Keratinocyte (primary cell): ENCODE results near the gene SMAD7. TPM values are rescaled to one million over a fixed set of nuclear protein-coding genes. Genes with fewer than 3 reads are reported as not detected.

Experiments used
- DNase-seq: peaks from one replicate; pipeline ENCODE4 v3.0.0-alpha.2; 2011; ENCODE audit warnings: low read depth, missing footprints, low spot score
- FAIRE-seq: peaks from 2 replicates; lab custom pipeline; 2011; peaks lifted over from hg19 to GRCh38; lab: Jason Lieb, UNC
- H2AFZ ChIP-seq: 2 replicates; pipeline ENCODE4 v1.6.0; 2012; ENCODE audit warnings: low read length, control low read depth, inconsistent platforms; ENCODE audit not compliant: control insufficient read depth
- H3K27ac ChIP-seq: 2 replicates; pipeline ENCODE4 v1.5.1; 2011; ENCODE audit warnings: low read length; ENCODE audit not compliant: control insufficient read depth, insufficient read depth
- H3K27me3 ChIP-seq: 3 replicates; pipeline ENCODE4 v1.6.0; 2011; ENCODE audit warnings: low read length; ENCODE audit not compliant: control insufficient read depth, insufficient read depth; ENCODE audit errors: extremely low read depth
- H3K36me3 ChIP-seq, 2 experiments: 2 replicates in 1 of 2; 3 replicates in 1 of 2; pipeline ENCODE4 v1.5.1; 2011; ENCODE audit warnings: low read length in 2 of 2, mild to moderate bottlenecking in 1 of 2; ENCODE audit not compliant: control insufficient read depth in 2 of 2, insufficient read depth in 2 of 2; ENCODE audit errors: extremely low read depth in 1 of 2
- H3K4me1 ChIP-seq: 3 replicates; pipeline ENCODE4 v1.5.1; 2011; ENCODE audit warnings: low read length; ENCODE audit not compliant: control insufficient read depth, insufficient read depth; ENCODE audit errors: extremely low read depth
- H3K4me2 ChIP-seq: 3 replicates; pipeline ENCODE4 v1.6.0; 2011; ENCODE audit warnings: low read depth, low read length; ENCODE audit not compliant: control insufficient read depth, insufficient read depth; ENCODE audit errors: extremely low read depth
- H3K4me3 ChIP-seq, 3 experiments: fragments of 200-600 bp in 1 of 3; sonication (generic) in 1 of 3; 2 replicates in 2 of 3; 3 replicates in 1 of 3; pipeline ENCODE4 v1.5.1; 2011 to 2016; ENCODE audit warnings: low read length in 3 of 3, mild to moderate bottlenecking in 3 of 3, control low read depth in 2 of 3, inconsistent platforms in 1 of 3, low read depth in 1 of 3, mixed read lengths in 1 of 3, mixed run types in 1 of 3, moderate library complexity in 1 of 3; ENCODE audit not compliant: control insufficient read depth in 2 of 3, insufficient read depth in 2 of 3; ENCODE audit errors: extremely low read depth in 1 of 3
- H3K79me2 ChIP-seq: 2 replicates; pipeline ENCODE4 v1.6.0; 2012; ENCODE audit warnings: low read length; ENCODE audit not compliant: control insufficient read depth, insufficient read depth
- H3K9ac ChIP-seq: 3 replicates; pipeline ENCODE4 v1.6.0; 2011; ENCODE audit warnings: low read length; ENCODE audit not compliant: control insufficient read depth, insufficient read depth; ENCODE audit errors: extremely low read depth
- H3K9me1 ChIP-seq: 3 replicates; pipeline ENCODE4 v1.6.0; 2011; ENCODE audit warnings: low read length; ENCODE audit not compliant: control insufficient read depth, insufficient read depth; ENCODE audit errors: extremely low read depth
- H3K9me3 ChIP-seq: 2 replicates; pipeline ENCODE4 v1.5.1; 2012; ENCODE audit warnings: low read depth, low read length; ENCODE audit not compliant: control insufficient read depth
- H4K20me1 ChIP-seq: 3 replicates; pipeline ENCODE4 v1.6.0; 2011; ENCODE audit warnings: low read length; ENCODE audit not compliant: control insufficient read depth, insufficient read depth; ENCODE audit errors: extremely low read depth
- CTCF ChIP-seq, 3 experiments: IDR thresholded peaks in 1 of 3; conservative IDR thresholded peaks in 1 of 3; optimal IDR thresholded peaks in 1 of 3; 2 replicates in 2 of 3; 3 replicates in 1 of 3; pipeline versions ENCODE3 to v1.5.1; 2011; ENCODE audit warnings: low read length in 3 of 3, mild to moderate bottlenecking in 3 of 3, moderate library complexity in 2 of 3, control low read depth in 1 of 3, inconsistent platforms in 1 of 3; ENCODE audit not compliant: insufficient read depth in 2 of 3; ENCODE audit errors: extremely low read depth in 1 of 3
- EZH2 ChIP-seq: IDR thresholded peaks from one replicate; pipeline ENCODE4 v1.6.1; 2012; ENCODE audit warnings: inconsistent platforms, mild to moderate bottlenecking, low read length, moderate library complexity
- dilution Hi-C: fragments of 300-500 bp; cut with MboI; formaldehyde crosslinking; loops from one replicate; pipeline ENCODE4 v1.7.0; 2020; ENCODE audit warnings: low sequenced_read_pairs; ENCODE audit not compliant: extremely low pct_ligation_motif_present
- polyA plus RNA-seq, 5 experiments: library from polyadenylated mRNA; depleted of rRNA in 3 of 5; stranded (reverse) in 3 of 5; stranded (forward) in 1 of 5; unstranded in 1 of 5; fragments of >200 nt; gene quantifications; 1 replicate in 1 of 5; 2 replicates in 3 of 5; 3 replicates in 1 of 5; pipeline versions ENCODE4 v1.2.1 to v1.2.3, GENCODE V29; 2011 to 2012; ENCODE audit warnings: missing spikeins in 2 of 5, low read depth in 1 of 5, low replicate concordance in 1 of 5

Gene SMAD7
- polyA plus RNA-seq, 1 donor (not counting 4 experiments of a cell fraction or from before 2014, with no cell fraction given): 9.5 TPM

GRCh38 chr18:48886520-48887293 is 64.1 kb downstream of the SMAD7 start:
- H4K20me1 ChIP-seq: no peaks in the 10 kb centered on the region
- H3K4me3 ChIP-seq: no peak overlapping the region
- H3K9me1 ChIP-seq: no peaks in the 10 kb centered on the region
- no peaks in the 10 kb centered on the region for H3K9me3 ChIP-seq
- H3K9ac ChIP-seq: no peak overlapping the region
- no peaks in the 10 kb centered on the region for H3K27me3 ChIP-seq
- TF ChIP-seq CTCF (optimal IDR thresholded peaks at IDR 0.05 in 1 of 3, IDR thresholded peaks at IDR 0.05 in 1 of 3, conservative IDR thresholded peaks at IDR 0.05 in 1 of 3; ENCODE audit: extremely low read depth in 1 of 3, insufficient read depth in 2 of 3, low read length in 3 of 3): no peak
- TF ChIP-seq EZH2: no peak
- no peak overlapping the region for H3K4me2 ChIP-seq
- H3K36me3 ChIP-seq: no peaks in the 10 kb centered on the region
- no peak overlapping the region for H2AFZ ChIP-seq
- DNase-seq (no peak), FAIRE-seq (no peak)
- H3K79me2 ChIP-seq: no peaks in the 10 kb centered on the region
- no peak overlapping the region for H3K27ac ChIP-seq
- H3K4me1 ChIP-seq: no peaks in the 10 kb centered on the region
- dilution Hi-C loops: no loop called here

- H3K4me3 ChIP-seq: no peak overlapping the region
- no peak overlapping the region for H3K27ac ChIP-seq
- FAIRE-seq: no peak
- no peaks in the 10 kb centered on the region for H3K27me3 ChIP-seq
- dilution Hi-C loops: no loop called here
- H2AFZ ChIP-seq: no peak overlapping the region
- H3K9me3 ChIP-seq: no peaks in the 10 kb centered on the region
- H3K9me1 ChIP-seq: no peaks in the 10 kb centered on the region
- no peak overlapping the region for H3K4me2 ChIP-seq
- H4K20me1 ChIP-seq: no peaks in the 10 kb centered on the region
- H3K79me2 ChIP-seq: no peaks in the 10 kb centered on the region
- H3K36me3 ChIP-seq: no peaks in the 10 kb centered on the region
- no peak overlapping the region for H3K9ac ChIP-seq
- TF ChIP-seq CTCF (optimal IDR thresholded peaks at IDR 0.05 in 1 of 3, IDR thresholded peaks at IDR 0.05 in 1 of 3, conservative IDR thresholded peaks at IDR 0.05 in 1 of 3; ENCODE audit: extremely low read depth in 1 of 3, insufficient read depth in 2 of 3, low read length in 3 of 3): no peak
- TF ChIP-seq EZH2: no peak
- no peaks in the 10 kb centered on the region for H3K4me1 ChIP-seq
- DNase-seq: no peak
Observed at GRCh38 chr18:48885924-48886400, 64.8 kb downstream of the SMAD7 start.
